Suprapubic skin (tissue), 3 donors: ENCODE data around the gene SORCS3.

Experiments
- CTCF ChIP-seq, 2 donors: fragments of 200-600 bp in 1 of 2; fragments of 450-650 bp in 1 of 2; sonication (generic) in 1 of 2; IDR thresholded peaks; one replicate each; pipeline ENCODE4 v1.5.1; 2016 to 2019; ENCODE audit warnings: antibody characterized with exemption in 2 of 2, mild to moderate bottlenecking in 1 of 2, moderate library complexity in 1 of 2
- POLR2A ChIP-seq, 2 donors: fragments of 450-650 bp; IDR thresholded peaks; one replicate each; pipeline ENCODE4 v1.6.1; 2017; ENCODE audit warnings: antibody characterized with exemption in 2 of 2, mild to moderate bottlenecking in 2 of 2, moderate library complexity in 2 of 2

- TF ChIP-seq CTCF (IDR thresholded peaks at IDR 0.05) (no peak), POLR2A (IDR thresholded peaks at IDR 0.05) (no peak)
Observed at GRCh38 chr10:104804880-104805279, 163.8 kb downstream of the SORCS3 start.
